ENCODE measurements around the gene TMEM143.

Gene TMEM143

GRCh38 chr19:48368936-48369335 is 5.2 kb upstream of the TMEM143 start:
- Histone ChIP-seq H3K4me1 (ENCODE audit: control insufficient read depth, insufficient read depth, low read length) (peaks cover 3% of the 10 kb centered on the region; the same call in 1 of the 2 replicates), H3K9me3 (ENCODE audit: control insufficient read depth, insufficient read depth, low read length) (no peaks in the 10 kb centered on the region), H3K4me3 (ENCODE audit: low read depth, low read length) (no peak overlapping the region), H3K9ac (ENCODE audit: low read depth, low read length) (no peak overlapping the region), H3K27me3 (ENCODE audit: control insufficient read depth, insufficient read depth, low read length) (no peaks in the 10 kb centered on the region), H3K27ac (ENCODE audit: low read depth, low read length) (no peak overlapping the region), H3K36me3 (ENCODE audit: control insufficient read depth, insufficient read depth, low read length) (no peaks in the 10 kb centered on the region)

- H3K4me1 ChIP-seq (ENCODE audit: control insufficient read depth, insufficient read depth, low read length), result peaks cover 3% of the 10 kb centered on the region
- H3K27ac ChIP-seq (ENCODE audit: low read depth, low read length), result no peak overlapping the region
- H3K9me3 ChIP-seq (ENCODE audit: control insufficient read depth, insufficient read depth, low read length), result no peaks in the 10 kb centered on the region
- H3K27me3 ChIP-seq (ENCODE audit: control insufficient read depth, insufficient read depth, low read length), result no peaks in the 10 kb centered on the region
- H3K9ac ChIP-seq (ENCODE audit: low read depth, low read length), result no peak overlapping the region
- no peak overlapping the region for H3K4me3 ChIP-seq (ENCODE audit: low read depth, low read length)
- no peaks in the 10 kb centered on the region for H3K36me3 ChIP-seq (ENCODE audit: control insufficient read depth, insufficient read depth, low read length)
These were observed 4.1 kb upstream of the TMEM143 start for GRCh38 chr19:48367855-48368254.

DNA sequence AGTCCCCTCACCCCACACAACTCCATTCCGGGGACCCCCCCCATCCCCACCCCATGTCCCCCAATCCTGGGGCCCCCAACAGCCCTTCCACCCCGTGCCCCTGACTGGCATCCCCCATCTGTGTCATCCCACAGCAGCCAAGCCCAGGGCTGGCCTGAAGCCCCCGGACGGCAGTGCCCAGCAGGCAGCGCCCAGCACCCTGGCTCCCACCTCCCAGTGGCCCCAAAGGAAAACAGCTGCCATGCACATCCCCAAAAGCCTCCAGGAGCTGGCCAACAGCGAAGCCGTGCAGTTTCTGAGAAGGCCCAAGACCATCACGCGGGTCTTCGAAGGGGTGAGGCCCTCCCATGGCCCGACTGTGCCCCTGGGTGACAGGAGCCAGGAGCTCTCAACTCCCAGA is 1.9 kb upstream of the TMEM143 start:
- Histone ChIP-seq H3K27ac (ENCODE audit: low read depth, low read length) (no peak overlapping the region), H3K9me3 (ENCODE audit: control insufficient read depth, insufficient read depth, low read length) (no peaks in the 10 kb centered on the region), H3K36me3 (ENCODE audit: control insufficient read depth, insufficient read depth, low read length) (peaks cover 3% of the 10 kb centered on the region; the same call in 1 of the 2 replicates), H3K9ac (ENCODE audit: low read depth, low read length) (no peak overlapping the region), H3K4me3 (ENCODE audit: low read depth, low read length) (no peak overlapping the region), H3K4me1 (ENCODE audit: control insufficient read depth, insufficient read depth, low read length) (peaks cover 6% of the 10 kb centered on the region), H3K27me3 (ENCODE audit: control insufficient read depth, insufficient read depth, low read length) (no peaks in the 10 kb centered on the region)

GRCh38 chr19:48364598-48365348 is 1.0 kb upstream of the TMEM143 start:
- peak overlapping the region; percentile 52 for H3K9ac ChIP-seq (ENCODE audit: low read depth, low read length)
- no peaks in the 10 kb centered on the region for H3K9me3 ChIP-seq (ENCODE audit: control insufficient read depth, insufficient read depth, low read length)
- peaks cover 3% of the 10 kb centered on the region; the same call in 1 of the 2 replicates for H3K36me3 ChIP-seq (ENCODE audit: control insufficient read depth, insufficient read depth, low read length)
- H3K4me3 ChIP-seq (ENCODE audit: low read depth, low read length), result peak overlapping the region; percentile 50
- peaks cover 6% of the 10 kb centered on the region for H3K4me1 ChIP-seq (ENCODE audit: control insufficient read depth, insufficient read depth, low read length)
- peak overlapping the region; percentile 67 for H3K27ac ChIP-seq (ENCODE audit: low read depth, low read length)
- H3K27me3 ChIP-seq (ENCODE audit: control insufficient read depth, insufficient read depth, low read length), result no peaks in the 10 kb centered on the region

GRCh38 chr19:48363500-48363809 is 285 bp downstream of the TMEM143 start:
- H3K27ac ChIP-seq (ENCODE audit: low read depth, low read length), result peak overlapping the region; percentile 87

DNA sequence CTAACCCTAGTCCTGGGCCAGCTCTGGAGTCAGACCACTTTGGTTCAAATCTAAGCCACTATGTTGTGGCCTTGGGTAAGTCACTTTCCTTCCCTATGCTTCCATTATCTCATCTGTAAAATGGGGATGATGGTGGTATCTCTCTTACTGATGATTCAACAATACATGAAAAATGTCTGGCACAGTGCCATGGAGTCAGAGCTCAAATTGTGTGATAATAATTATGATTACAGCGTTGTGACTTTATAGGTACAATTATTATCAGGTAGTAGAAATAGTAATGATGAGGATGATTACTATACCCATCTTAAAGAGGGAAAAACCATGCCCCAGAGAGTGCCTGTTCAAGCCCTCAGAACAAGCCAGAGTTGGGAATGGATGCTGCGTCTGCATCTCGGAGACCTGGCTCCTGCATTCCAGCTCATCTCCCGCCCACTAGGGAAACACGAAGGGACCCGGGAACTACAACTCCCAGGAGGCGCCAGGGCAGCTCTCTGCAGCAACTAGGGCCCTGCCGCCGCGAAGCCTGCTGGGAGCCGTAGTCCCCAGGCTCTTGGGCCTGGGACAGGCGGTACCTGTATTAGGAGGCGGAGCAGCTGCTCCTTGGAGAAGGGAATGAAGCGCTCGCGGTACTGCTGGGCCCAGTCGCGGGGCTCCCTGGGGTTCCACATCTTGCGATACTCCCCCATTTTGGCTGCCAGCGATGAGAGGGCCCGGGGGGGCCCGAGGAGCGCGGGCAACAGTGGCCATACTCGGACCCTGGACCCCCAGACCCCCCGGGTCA is 832 bp downstream of the TMEM143 start:
- Histone ChIP-seq H3K27ac (ENCODE audit: low read depth, low read length) (peak overlapping the region; percentile 87), H3K27me3 (ENCODE audit: control insufficient read depth, insufficient read depth, low read length) (no peaks in the 10 kb centered on the region), H3K9ac (ENCODE audit: low read depth, low read length) (peak overlapping the region; percentile 67), H3K4me3 (ENCODE audit: low read depth, low read length) (peak overlapping the region; percentile 69), H3K9me3 (ENCODE audit: control insufficient read depth, insufficient read depth, low read length) (no peaks in the 10 kb centered on the region), H3K4me1 (ENCODE audit: control insufficient read depth, insufficient read depth, low read length) (peaks cover 6% of the 10 kb centered on the region), H3K36me3 (ENCODE audit: control insufficient read depth, insufficient read depth, low read length) (peaks cover 3% of the 10 kb centered on the region; the same call in 1 of the 2 replicates)

More at GRCh38 chr19:48363500-48363809, 285 bp downstream of the TMEM143 start:
- peaks cover 6% of the 10 kb centered on the region for H3K4me1 ChIP-seq (ENCODE audit: control insufficient read depth, insufficient read depth, low read length)
- peaks cover 3% of the 10 kb centered on the region; the same call in 1 of the 2 replicates for H3K36me3 ChIP-seq (ENCODE audit: control insufficient read depth, insufficient read depth, low read length)
- H3K9ac ChIP-seq (ENCODE audit: low read depth, low read length), result peak overlapping the region; percentile 67
- peak overlapping the region; percentile 69 for H3K4me3 ChIP-seq (ENCODE audit: low read depth, low read length)
- no peaks in the 10 kb centered on the region for H3K27me3 ChIP-seq (ENCODE audit: control insufficient read depth, insufficient read depth, low read length)
- H3K9me3 ChIP-seq (ENCODE audit: control insufficient read depth, insufficient read depth, low read length), result no peaks in the 10 kb centered on the region

DNA sequence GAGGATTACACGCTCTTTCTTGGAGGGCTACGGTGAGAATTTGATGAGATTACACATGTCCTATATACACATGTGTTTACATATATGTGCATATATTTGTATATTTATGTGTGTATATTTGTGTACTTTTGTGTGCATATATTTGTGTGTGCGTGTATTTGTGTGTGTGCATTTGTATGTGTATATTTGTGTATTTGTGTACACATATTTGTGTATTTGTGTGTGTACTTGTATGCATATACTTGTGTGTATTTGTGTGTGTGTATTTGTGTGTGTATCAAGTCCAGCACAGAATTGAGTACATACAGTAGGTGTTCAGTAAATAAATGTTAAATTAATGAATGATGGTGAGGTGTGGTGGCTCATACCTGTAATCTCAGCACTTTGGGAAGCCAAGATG is 1.8 kb downstream of the TMEM143 start:
- Histone ChIP-seq H3K27ac (ENCODE audit: low read depth, low read length) (no peak overlapping the region), H3K27me3 (ENCODE audit: control insufficient read depth, insufficient read depth, low read length) (no peaks in the 10 kb centered on the region), H3K4me3 (ENCODE audit: low read depth, low read length) (no peak overlapping the region), H3K9ac (ENCODE audit: low read depth, low read length) (no peak overlapping the region), H3K9me3 (ENCODE audit: control insufficient read depth, insufficient read depth, low read length) (no peaks in the 10 kb centered on the region), H3K4me1 (ENCODE audit: control insufficient read depth, insufficient read depth, low read length) (peaks cover 6% of the 10 kb centered on the region), H3K36me3 (ENCODE audit: control insufficient read depth, insufficient read depth, low read length) (peaks cover 3% of the 10 kb centered on the region; the same call in 1 of the 2 replicates)

- Histone ChIP-seq H3K4me3 (ENCODE audit: low read depth, low read length) (no peak overlapping the region), H3K9me3 (ENCODE audit: control insufficient read depth, insufficient read depth, low read length) (no peaks in the 10 kb centered on the region), H3K36me3 (ENCODE audit: control insufficient read depth, insufficient read depth, low read length) (peaks cover 3% of the 10 kb centered on the region; the same call in 1 of the 2 replicates), H3K27me3 (ENCODE audit: control insufficient read depth, insufficient read depth, low read length) (no peaks in the 10 kb centered on the region), H3K27ac (ENCODE audit: low read depth, low read length) (no peak overlapping the region), H3K4me1 (ENCODE audit: control insufficient read depth, insufficient read depth, low read length) (peaks cover 7% of the 10 kb centered on the region; the same call in 1 of the 2 replicates), H3K9ac (ENCODE audit: low read depth, low read length) (no peak overlapping the region)
These were observed 4.6 kb downstream of the TMEM143 start for GRCh38 chr19:48359123-48359522.

DNA sequence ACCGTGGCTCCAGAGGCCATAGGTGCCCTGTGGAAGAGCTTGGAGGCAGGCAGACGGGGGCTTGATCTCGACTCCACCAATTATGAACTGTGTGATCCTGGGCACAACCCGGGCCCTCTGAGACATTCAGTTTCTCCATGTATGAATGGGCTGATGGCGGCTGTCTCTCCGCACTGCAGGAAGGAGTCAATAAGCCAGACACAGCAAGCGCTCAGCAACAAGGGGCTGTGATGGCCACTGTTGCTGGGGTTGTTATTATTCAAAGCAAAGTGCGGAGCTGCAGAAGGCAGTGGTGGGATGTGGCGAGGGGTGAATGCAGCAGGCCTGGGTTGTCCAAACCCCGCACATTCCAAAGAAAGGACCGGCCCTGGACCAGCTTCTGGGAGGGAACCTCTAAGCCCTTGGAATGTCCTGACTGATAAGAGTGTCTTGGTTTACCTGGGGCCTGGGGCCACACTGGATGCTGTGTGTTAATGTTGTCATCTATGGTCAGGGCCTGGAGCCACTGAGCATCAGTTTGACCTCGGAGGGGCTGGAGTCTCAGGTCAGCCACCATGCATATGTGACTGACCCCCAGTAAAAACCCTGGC is 8.3 kb downstream of the TMEM143 start:
- Histone ChIP-seq H3K9me3 (ENCODE audit: control insufficient read depth, insufficient read depth, low read length) (no peaks in the 10 kb centered on the region), H3K4me3 (ENCODE audit: low read depth, low read length) (no peak overlapping the region), H3K9ac (ENCODE audit: low read depth, low read length) (no peak overlapping the region), H3K36me3 (ENCODE audit: control insufficient read depth, insufficient read depth, low read length) (no peaks in the 10 kb centered on the region), H3K27ac (ENCODE audit: low read depth, low read length) (peak overlapping the region; percentile 12), H3K27me3 (ENCODE audit: control insufficient read depth, insufficient read depth, low read length) (no peaks in the 10 kb centered on the region), H3K4me1 (ENCODE audit: control insufficient read depth, insufficient read depth, low read length) (0 out of 2 replicates have a peak, but pooled peaks cover 3% of the 10 kb centered on the region)

DNA sequence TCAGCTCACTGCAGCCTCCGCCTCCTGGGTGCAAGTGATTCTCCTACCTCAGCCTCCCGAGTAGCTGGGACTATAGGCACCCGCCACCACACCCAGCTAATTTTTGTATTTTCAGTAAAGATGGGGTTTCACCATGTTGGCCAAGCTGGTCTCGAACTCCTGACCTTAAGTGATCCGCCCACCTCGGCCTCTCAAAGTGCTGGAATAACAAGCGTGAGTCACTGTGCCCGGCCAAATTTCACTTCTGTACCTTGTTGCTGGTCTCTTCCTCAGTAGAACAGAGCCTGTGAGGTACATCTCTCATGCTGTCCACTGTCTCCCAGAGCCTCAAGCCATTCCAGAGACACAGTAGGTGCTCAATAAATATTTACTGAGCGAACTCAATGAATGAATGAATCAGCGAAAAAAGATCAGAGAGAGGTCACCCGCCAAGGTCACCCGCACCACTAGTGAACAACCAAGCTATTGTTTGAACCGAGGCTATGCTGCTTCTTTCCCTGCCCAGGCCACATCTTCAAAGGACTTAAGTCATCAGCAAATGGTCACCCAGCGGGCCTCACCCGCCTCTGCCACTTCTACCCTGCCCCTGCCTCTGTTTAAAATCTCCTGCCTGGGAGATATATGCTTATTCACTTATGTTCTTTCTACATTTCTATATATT is 9.3 kb downstream of the TMEM143 start:
- H3K4me3 ChIP-seq (ENCODE audit: low read depth, low read length), result no peak overlapping the region
- H3K4me1 ChIP-seq (ENCODE audit: control insufficient read depth, insufficient read depth, low read length), result 0 out of 2 replicates have a peak, but pooled peaks cover 3% of the 10 kb centered on the region
- H3K9ac ChIP-seq (ENCODE audit: low read depth, low read length), result no peak overlapping the region
- H3K27me3 ChIP-seq (ENCODE audit: control insufficient read depth, insufficient read depth, low read length), result no peaks in the 10 kb centered on the region
- no peak overlapping the region for H3K27ac ChIP-seq (ENCODE audit: low read depth, low read length)
- H3K36me3 ChIP-seq (ENCODE audit: control insufficient read depth, insufficient read depth, low read length), result no peaks in the 10 kb centered on the region
- H3K9me3 ChIP-seq (ENCODE audit: control insufficient read depth, insufficient read depth, low read length), result no peaks in the 10 kb centered on the region

Measured in HUES48 (cell line).